NB4 (cell line): Measurements from ENCODE around the gene FLNB.

Experiments
- MAX ChIP-seq: IDR thresholded peaks from 2 replicates; pipeline ENCODE4 v1.6.1; 2011; ENCODE audit warnings: low read depth, low read length
- TF ChIP-seq, protein P1 (sequence below): IDR thresholded peaks from one replicate; pipeline ENCODE4 v1.5.1; 2012; ENCODE audit warnings: low read depth, low read length

DNA sequence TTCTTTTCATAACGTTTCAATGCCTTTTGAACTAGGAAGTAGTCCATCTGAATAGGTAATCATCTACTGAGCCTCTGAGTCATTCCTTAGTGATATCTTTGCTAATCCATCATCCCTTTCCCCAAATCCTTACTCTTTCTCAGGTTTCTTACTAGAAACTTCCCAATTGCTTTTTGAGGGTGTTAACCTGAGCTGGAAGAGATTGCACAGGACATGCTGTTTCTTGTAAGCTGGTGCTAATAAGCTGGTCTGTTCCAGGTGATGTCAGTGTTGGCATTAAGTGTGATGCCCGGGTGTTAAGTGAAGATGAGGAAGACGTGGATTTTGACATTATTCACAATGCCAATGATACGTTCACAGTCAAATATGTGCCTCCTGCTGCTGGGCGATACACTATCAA, 101.5 kb downstream of the FLNB start:
- TF ChIP-seq, protein P1, sequence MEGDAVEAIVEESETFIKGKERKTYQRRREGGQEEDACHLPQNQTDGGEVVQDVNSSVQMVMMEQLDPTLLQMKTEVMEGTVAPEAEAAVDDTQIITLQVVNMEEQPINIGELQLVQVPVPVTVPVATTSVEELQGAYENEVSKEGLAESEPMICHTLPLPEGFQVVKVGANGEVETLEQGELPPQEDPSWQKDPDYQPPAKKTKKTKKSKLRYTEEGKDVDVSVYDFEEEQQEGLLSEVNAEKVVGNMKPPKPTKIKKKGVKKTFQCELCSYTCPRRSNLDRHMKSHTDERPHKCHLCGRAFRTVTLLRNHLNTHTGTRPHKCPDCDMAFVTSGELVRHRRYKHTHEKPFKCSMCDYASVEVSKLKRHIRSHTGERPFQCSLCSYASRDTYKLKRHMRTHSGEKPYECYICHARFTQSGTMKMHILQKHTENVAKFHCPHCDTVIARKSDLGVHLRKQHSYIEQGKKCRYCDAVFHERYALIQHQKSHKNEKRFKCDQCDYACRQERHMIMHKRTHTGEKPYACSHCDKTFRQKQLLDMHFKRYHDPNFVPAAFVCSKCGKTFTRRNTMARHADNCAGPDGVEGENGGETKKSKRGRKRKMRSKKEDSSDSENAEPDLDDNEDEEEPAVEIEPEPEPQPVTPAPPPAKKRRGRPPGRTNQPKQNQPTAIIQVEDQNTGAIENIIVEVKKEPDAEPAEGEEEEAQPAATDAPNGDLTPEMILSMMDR = no peak
- no peak for TF ChIP-seq MAX
